OCI-LY1 (cell line): ENCODE measurements around the gene MTMR12.
"Not testable (repeated sequence)": the region's sequence is repeated elsewhere in the genome, so short reads cannot be mapped to it uniquely, and the experiment has no call there.

Experiments used
- H2AFZ ChIP-seq: fragments of 200-600 bp; sonication (generic), shearing (Covaris generic); 2 replicates; pipeline ENCODE4 v1.6.0; 2014; ENCODE audit warnings: antibody characterized with exemption, mild to moderate bottlenecking, low read length
- H3F3A ChIP-seq: fragments of 200-600 bp; sonication (generic), shearing (Covaris generic); 2 replicates; pipeline ENCODE4 v1.6.0; 2014; ENCODE audit warnings: mild to moderate bottlenecking, antibody characterized with exemption, low read length, moderate library complexity; ENCODE audit not compliant: insufficient read depth
- H3K27ac ChIP-seq: fragments of 200-600 bp; sonication (generic); 2 replicates; pipeline ENCODE4 v1.5.1; 2014; ENCODE audit warnings: low read length, mixed run types, mild to moderate bottlenecking, low read depth; ENCODE audit not compliant: poor library complexity, severe bottlenecking
- H3K27me3 ChIP-seq: fragments of 200-600 bp; sonication (generic); 2 replicates; pipeline ENCODE4 v1.6.0; 2014; ENCODE audit warnings: antibody characterized with exemption, mild to moderate bottlenecking, low read length, moderate library complexity; ENCODE audit not compliant: insufficient read depth
- H3K36me3 ChIP-seq: fragments of 200-600 bp; sonication (generic); 2 replicates; pipeline ENCODE4 v1.6.1; 2014; ENCODE audit warnings: mild to moderate bottlenecking, antibody characterized with exemption, low read length, moderate library complexity, mixed read lengths; ENCODE audit not compliant: insufficient read depth
- H3K4me1 ChIP-seq: fragments of 200-600 bp; sonication (generic); 2 replicates; pipeline ENCODE4 v1.5.1; 2014; ENCODE audit warnings: mild to moderate bottlenecking, low read length, moderate library complexity; ENCODE audit not compliant: insufficient read depth, severe bottlenecking
- H3K4me2 ChIP-seq: fragments of 200-600 bp; sonication (generic), shearing (Covaris generic); 2 replicates; pipeline ENCODE4 v1.6.1; 2014; ENCODE audit warnings: low read length
- H3K4me3 ChIP-seq: fragments of 200-600 bp; sonication (generic); 2 replicates; pipeline ENCODE4 v1.5.1; 2014; ENCODE audit warnings: low read length, low read depth, mild to moderate bottlenecking, mixed read lengths; ENCODE audit not compliant: poor library complexity, severe bottlenecking
- H3K79me2 ChIP-seq: fragments of 200-600 bp; shearing (Covaris generic); 2 replicates; pipeline ENCODE4 v1.6.1; 2016; ENCODE audit warnings: mixed run types, low read length, mixed read lengths; ENCODE audit not compliant: insufficient read depth
- H3K9ac ChIP-seq: fragments of 200-600 bp; sonication (generic), shearing (Covaris generic); 2 replicates; pipeline ENCODE4 v1.6.1; 2014; ENCODE audit warnings: mild to moderate bottlenecking, low read length, mixed read lengths
- H3K9me2 ChIP-seq: fragments of 200-600 bp; sonication (generic), shearing (Covaris generic); 2 replicates; pipeline ENCODE4 v1.6.1; 2014; ENCODE audit warnings: low read depth, mild to moderate bottlenecking, low read length, mixed read lengths
- H3K9me3 ChIP-seq: fragments of 200-600 bp; shearing (Covaris generic); 2 replicates; pipeline ENCODE4 v1.6.1; 2014; ENCODE audit warnings: low read length, mixed read lengths
- H4K20me1 ChIP-seq: fragments of 200-600 bp; sonication (generic), shearing (Covaris generic); 2 replicates; pipeline ENCODE4 v1.6.0; 2016; ENCODE audit warnings: mild to moderate bottlenecking, low read length; ENCODE audit not compliant: insufficient read depth
- CTCF ChIP-seq: fragments of 200-600 bp; sonication (generic), shearing (Covaris generic); IDR thresholded peaks from 2 replicates; pipeline ENCODE4 v1.5.1; 2017; ENCODE audit warnings: mild to moderate bottlenecking, antibody characterized with exemption, low read length, moderate library complexity, mixed read lengths
- EZH2 ChIP-seq: fragments of 200-600 bp; sonication (generic), shearing (Covaris generic); IDR thresholded peaks from 2 replicates; pipeline ENCODE4 v1.8.0; 2017; ENCODE audit warnings: borderline replicate concordance, mixed run types, mild to moderate bottlenecking, antibody characterized with exemption, low read length, moderate library complexity, mixed read lengths

MTMR12 gene

GRCh38 chr5:32282633-32283032 is 30.1 kb downstream of the MTMR12 start:
- H3K27me3 ChIP-seq, result no peaks in the 10 kb centered on the region
- H3K4me2 ChIP-seq, result no peak overlapping the region
- H3K36me3 ChIP-seq, result no peaks in the 10 kb centered on the region; the same call in 1 of the 2 replicates
- H3K9me2 ChIP-seq, result no peaks in the 10 kb centered on the region
- no peaks in the 10 kb centered on the region for H4K20me1 ChIP-seq
- H3K79me2 ChIP-seq, result peaks cover 47% of the 10 kb centered on the region
- H3K4me3 ChIP-seq, result no peak overlapping the region
- H3K9ac ChIP-seq, result no peak overlapping the region
- TF ChIP-seq EZH2 (no peak), CTCF (no peak)
- H3K27ac ChIP-seq, result no peak overlapping the region
- no peaks in the 10 kb centered on the region for H3K9me3 ChIP-seq
- no peak overlapping the region for H2AFZ ChIP-seq
- H3F3A ChIP-seq, result no peaks in the 10 kb centered on the region
- H3K4me1 ChIP-seq, result peaks cover 30% of the 10 kb centered on the region

GRCh38 chr5:32281378-32282133 is 31.2 kb downstream of the MTMR12 start:
- not testable (repeated sequence) for H3K27me3 ChIP-seq, H3K36me3 ChIP-seq, H3K9me2 ChIP-seq, H3K4me2 ChIP-seq, H4K20me1 ChIP-seq, H3K9ac ChIP-seq, H3K9me3 ChIP-seq, H3K27ac ChIP-seq, H3F3A ChIP-seq, H3K4me3 ChIP-seq, H2AFZ ChIP-seq
- H3K4me1 ChIP-seq, result peaks cover 41% of the 10 kb centered on the region
- H3K79me2 ChIP-seq, result peaks cover 39% of the 10 kb centered on the region

- Histone ChIP-seq H3K27me3 (no peaks in the 10 kb centered on the region), H3F3A (no peaks in the 10 kb centered on the region), H3K27ac (peak overlapping the region; percentile 21), H3K79me2 (peaks cover 30% of the 10 kb centered on the region), H3K36me3 (peaks cover 4% of the 10 kb centered on the region), H3K9me2 (no peaks in the 10 kb centered on the region), H3K4me1 (peaks cover 48% of the 10 kb centered on the region), H4K20me1 (no peaks in the 10 kb centered on the region), H3K4me2 (peak overlapping the region; percentile 4; the same call in 1 of the 2 replicates), H3K9ac (no peak overlapping the region), H3K4me3 (no peak overlapping the region), H2AFZ (no peak overlapping the region), H3K9me3 (no peaks in the 10 kb centered on the region)
- TF ChIP-seq CTCF (no peak), EZH2 (no peak)
Observed at GRCh38 chr5:32280656-32281081, 32.1 kb downstream of the MTMR12 start.

GRCh38 chr5:32279786-32280185 is 33.0 kb downstream of the MTMR12 start:
- Histone ChIP-seq H2AFZ (no peak overlapping the region), H3K27ac (peak overlapping the region; percentile 21), H4K20me1 (no peaks in the 10 kb centered on the region), H3K4me3 (no peak overlapping the region), H3K36me3 (peaks cover 6% of the 10 kb centered on the region), H3K9me2 (no peaks in the 10 kb centered on the region), H3K9ac (no peak overlapping the region), H3K4me1 (peaks cover 55% of the 10 kb centered on the region), H3F3A (no peaks in the 10 kb centered on the region), H3K27me3 (no peaks in the 10 kb centered on the region), H3K9me3 (no peaks in the 10 kb centered on the region), H3K4me2 (no peak overlapping the region), H3K79me2 (peaks cover 25% of the 10 kb centered on the region)
- TF ChIP-seq EZH2 (no peak), CTCF (no peak)
